Uterus (tissue), 4 donors: ENCODE results near the gene MSX2. TPM values are rescaled to one million over a fixed set of nuclear protein-coding genes. Genes with fewer than 3 reads are reported as not detected.

ENCODE experiments used
- DNase-seq, 2 donors: peaks; one replicate each; pipeline ENCODE4 v3.0.0-alpha.2; 2019 to 2020
- H3K27ac ChIP-seq, 2 donors: fragments of 200-600 bp; sonication (generic); 1 replicate in 1 of 2; 2 replicates in 1 of 2; pipeline ENCODE4 v1.5.1; 2016 to 2018
- H3K27me3 ChIP-seq, 2 donors: fragments of 200-600 bp; sonication (generic); one replicate each; pipeline ENCODE4 v1.5.1; 2018 to 2019; ENCODE audit warnings: control low read depth in 1 of 2
- H3K36me3 ChIP-seq, 2 donors: fragments of 200-600 bp; sonication (generic); one replicate each; pipeline ENCODE4 v1.5.1; 2019; ENCODE audit warnings: control low read depth in 1 of 2
- H3K4me1 ChIP-seq, 2 donors: fragments of 200-600 bp; sonication (generic); one replicate each; pipeline ENCODE4 v1.5.1; 2018 to 2019; ENCODE audit warnings: control low read depth in 1 of 2
- H3K4me3 ChIP-seq, 2 donors: fragments of 200-600 bp; sonication (generic); 1 replicate in 1 of 2; 2 replicates in 1 of 2; pipeline ENCODE4 v1.5.1; 2018 to 2019; ENCODE audit warnings: mild to moderate bottlenecking in 1 of 2
- H3K9me3 ChIP-seq, 2 donors: fragments of 200-600 bp; sonication (generic); one replicate each; pipeline ENCODE4 v1.5.1; 2019; ENCODE audit warnings: control low read depth in 1 of 2
- CTCF ChIP-seq, 4 experiments: fragments of 200-600 bp in 2 of 4; fragments of 450-650 bp in 2 of 4; sonication (generic) in 2 of 4; IDR thresholded peaks; one replicate each; pipeline ENCODE4 v1.5.1; 2016 to 2019; ENCODE audit warnings: antibody characterized with exemption in 4 of 4, mild to moderate bottlenecking in 2 of 4, moderate library complexity in 1 of 4
- POLR2A ChIP-seq, 2 donors: fragments of 450-650 bp; IDR thresholded peaks; one replicate each; pipeline ENCODE4 v1.6.1; 2016; ENCODE audit warnings: antibody characterized with exemption in 2 of 2, mild to moderate bottlenecking in 1 of 2, moderate library complexity in 1 of 2
- intact Hi-C: fragments of 100-400 bp; cut with DNase I; formaldehyde crosslinking; loops from one replicate; pipeline ENCODE4 v1.15.1; 2023; ENCODE audit warnings: low total_unique reads
- total RNA-seq, 4 donors: library from RNA; depleted of rRNA in 3 of 4; stranded (reverse); fragments of >200 nt in 3 of 4; gene quantifications; one replicate each; pipeline versions ENCODE4 v1.1.0 to v1.2.4, GENCODE V29; 2014 to 2023
- donor health status: DM: yes; HTN: yes; CAD: no.

MSX2 gene
- total RNA-seq, 4 donors from 2014 or later: 0.37 to 7.5 TPM; not detected in 2

- no peak for DNase-seq
- Histone ChIP-seq H3K27ac (no peak overlapping the region), H3K36me3 (no peaks in the 10 kb centered on the region), H3K4me3 (no peak overlapping the region), H3K4me1 (no peaks in the 10 kb centered on the region), H3K9me3 (no peaks in the 10 kb centered on the region), H3K27me3 (peaks cover 0 to 30% of the 10 kb centered on the region in 2 donors)
- TF ChIP-seq CTCF (IDR thresholded peaks at IDR 0.05) (no peak), POLR2A (IDR thresholded peaks at IDR 0.05) (no peak)
- intact Hi-C loops: no loop called here
These were observed 1.7 kb downstream of the MSX2 start for GRCh38 chr5:174725991-174726601.

DNA sequence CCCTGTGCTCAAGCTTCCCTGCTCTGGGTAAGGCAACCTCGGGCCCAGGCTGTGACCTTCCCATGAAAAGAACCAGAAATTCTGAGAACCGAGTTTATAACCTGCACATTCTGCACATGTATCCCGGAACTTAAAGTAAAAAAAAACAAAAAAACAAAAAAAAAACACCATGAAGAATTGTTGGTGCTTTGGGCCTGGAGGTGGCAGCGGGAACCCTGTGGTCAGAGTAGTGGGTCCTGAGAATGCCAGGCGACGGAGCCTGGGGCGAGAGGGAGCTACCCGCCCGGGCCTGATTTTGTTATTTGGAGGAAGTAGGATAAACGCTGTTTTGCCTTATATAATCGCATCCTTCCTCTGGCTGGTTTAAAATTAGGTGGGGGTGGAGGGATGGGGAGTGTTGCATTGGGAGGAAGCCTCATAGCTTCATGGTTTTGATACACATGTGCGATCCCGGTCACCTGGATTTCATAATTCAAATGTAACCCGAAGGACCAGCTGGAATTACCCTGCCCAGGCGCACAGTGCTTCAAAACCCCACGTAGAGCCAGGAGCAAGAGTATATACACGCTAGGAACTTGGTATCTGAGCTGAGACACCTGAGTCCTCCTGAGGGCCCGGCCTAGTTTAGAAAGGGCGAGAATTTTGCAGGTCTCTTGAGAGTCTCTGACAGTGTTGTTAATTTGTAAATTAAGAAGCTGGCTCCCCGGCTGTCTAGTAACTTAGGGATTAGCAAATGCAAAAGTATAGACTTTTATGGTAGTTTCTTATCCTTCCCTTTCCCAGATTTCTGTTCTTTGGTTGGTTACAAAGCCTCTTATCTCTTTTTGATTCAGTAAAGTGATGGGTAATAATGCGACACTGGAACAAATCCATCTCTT, 2.8 kb downstream of the MSX2 start:
- no peak overlapping the region for H3K4me3 ChIP-seq
- TF ChIP-seq POLR2A (IDR thresholded peaks at IDR 0.05) (no peak), CTCF (IDR thresholded peaks at IDR 0.05) (no peak)
- no peaks in the 10 kb centered on the region for H3K9me3 ChIP-seq
- no peak for DNase-seq
- H3K4me1 ChIP-seq: no peaks in the 10 kb centered on the region
- peaks cover 0 to 27% of the 10 kb centered on the region in 2 donors for H3K27me3 ChIP-seq
- no peak overlapping the region for H3K27ac ChIP-seq
- H3K36me3 ChIP-seq: no peaks in the 10 kb centered on the region
- intact Hi-C loops: no loop called here

DNA sequence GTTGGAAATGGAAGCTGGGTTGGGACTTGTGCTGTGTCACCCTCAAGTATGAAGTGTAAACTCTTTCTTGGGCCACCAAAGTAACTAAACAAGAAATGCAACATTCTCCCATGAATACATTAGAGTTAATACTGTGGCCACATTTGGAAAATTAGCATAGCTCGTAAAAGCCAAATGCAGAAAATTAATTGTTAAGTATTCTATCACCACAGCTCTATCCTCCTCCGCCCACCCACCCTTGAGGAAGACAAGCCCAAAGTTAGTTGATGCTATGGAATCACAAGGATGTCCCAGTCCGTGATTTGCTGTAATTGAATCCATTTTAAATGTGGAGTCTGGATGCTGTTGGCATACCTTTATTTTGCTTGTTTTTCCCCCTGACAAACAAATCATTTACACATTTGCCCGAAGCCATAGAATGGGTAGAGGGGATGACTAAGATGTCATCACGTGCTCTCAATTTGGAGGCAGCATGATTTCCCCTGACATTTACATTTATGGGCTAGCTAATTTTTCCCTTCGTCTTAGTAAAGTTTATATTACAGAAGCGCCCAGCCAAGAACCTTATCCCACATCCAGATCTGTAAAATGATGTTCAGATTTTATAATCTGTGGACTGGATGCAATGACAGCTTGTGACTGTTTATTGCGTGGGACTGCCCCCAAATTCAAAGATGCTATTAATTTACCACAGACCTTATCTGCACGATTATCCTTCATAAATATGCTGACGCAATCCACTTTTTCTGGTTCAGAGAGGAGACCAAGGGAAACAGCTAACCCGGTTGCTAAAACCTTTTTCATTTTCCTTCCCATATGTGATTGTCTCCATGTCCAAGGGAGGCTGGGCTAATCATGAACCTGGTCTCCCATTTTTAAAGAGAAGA, 3.7 kb downstream of the MSX2 start:
- Histone ChIP-seq H3K27me3 (peaks cover 0 to 23% of the 10 kb centered on the region in 2 donors), H3K4me3 (no peak overlapping the region), H3K9me3 (no peaks in the 10 kb centered on the region), H3K4me1 (no peaks in the 10 kb centered on the region), H3K36me3 (no peaks in the 10 kb centered on the region), H3K27ac (no peak overlapping the region)
- intact Hi-C loops: no loop called here
- DNase-seq: no peak
- TF ChIP-seq CTCF (IDR thresholded peaks at IDR 0.05) (no peak), POLR2A (IDR thresholded peaks at IDR 0.05) (no peak)

DNA sequence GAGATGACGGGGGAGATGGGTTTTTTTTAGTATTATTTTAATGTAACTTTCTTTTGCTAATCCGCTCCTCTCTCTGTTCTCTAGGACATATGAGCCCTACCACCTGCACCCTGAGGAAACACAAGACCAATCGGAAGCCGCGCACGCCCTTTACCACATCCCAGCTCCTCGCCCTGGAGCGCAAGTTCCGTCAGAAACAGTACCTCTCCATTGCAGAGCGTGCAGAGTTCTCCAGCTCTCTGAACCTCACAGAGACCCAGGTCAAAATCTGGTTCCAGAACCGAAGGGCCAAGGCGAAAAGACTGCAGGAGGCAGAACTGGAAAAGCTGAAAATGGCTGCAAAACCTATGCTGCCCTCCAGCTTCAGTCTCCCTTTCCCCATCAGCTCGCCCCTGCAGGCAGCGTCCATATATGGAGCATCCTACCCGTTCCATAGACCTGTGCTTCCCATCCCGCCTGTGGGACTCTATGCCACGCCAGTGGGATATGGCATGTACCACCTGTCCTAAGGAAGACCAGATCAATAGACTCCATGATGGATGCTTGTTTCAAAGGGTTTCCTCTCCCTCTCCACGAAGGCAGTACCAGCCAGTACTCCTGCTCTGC, 4.8 kb downstream of the MSX2 start:
- H3K4me3 ChIP-seq: no peak overlapping the region
- no peaks in the 10 kb centered on the region for H3K4me1 ChIP-seq
- TF ChIP-seq CTCF (IDR thresholded peaks at IDR 0.05) (no peak), POLR2A (IDR thresholded peaks at IDR 0.05) (no peak)
- intact Hi-C loops: no loop called here
- H3K27ac ChIP-seq: no peak overlapping the region
- no peak for DNase-seq
- no peaks in the 10 kb centered on the region for H3K9me3 ChIP-seq
- peaks cover 0 to 20% of the 10 kb centered on the region in 2 donors for H3K27me3 ChIP-seq
- no peaks in the 10 kb centered on the region for H3K36me3 ChIP-seq
